Choroid plexus epithelial cell (primary cell): ENCODE results near the gene C18orf63.
"Not testable (repeated sequence)": the region's sequence is repeated elsewhere in the genome, so short reads cannot be mapped to it uniquely, and the experiment has no call there.

ENCODE experiments used
- DNase-seq: peaks from one replicate; pipeline ENCODE4 v3.0.0-alpha.2; 2010; ENCODE audit warnings: low read depth
- H3K4me3 ChIP-seq: 2 replicates; pipeline ENCODE4 v1.5.1; 2011; ENCODE audit warnings: low read depth, mild to moderate bottlenecking, control low read depth, low read length, moderate library complexity
- TF ChIP-seq, protein P1 (sequence below): conservative IDR thresholded peaks from 2 replicates; pipeline ENCODE4 v1.5.1; 2011; ENCODE audit warnings: low read depth, mild to moderate bottlenecking, control low read depth, inconsistent platforms, low read length, moderate library complexity

Gene C18orf63

GRCh38 chr18:74281980-74282754 lies 33.5 kb upstream of the C18orf63 start:
- DNase-seq = no peak
- TF ChIP-seq, protein P1, sequence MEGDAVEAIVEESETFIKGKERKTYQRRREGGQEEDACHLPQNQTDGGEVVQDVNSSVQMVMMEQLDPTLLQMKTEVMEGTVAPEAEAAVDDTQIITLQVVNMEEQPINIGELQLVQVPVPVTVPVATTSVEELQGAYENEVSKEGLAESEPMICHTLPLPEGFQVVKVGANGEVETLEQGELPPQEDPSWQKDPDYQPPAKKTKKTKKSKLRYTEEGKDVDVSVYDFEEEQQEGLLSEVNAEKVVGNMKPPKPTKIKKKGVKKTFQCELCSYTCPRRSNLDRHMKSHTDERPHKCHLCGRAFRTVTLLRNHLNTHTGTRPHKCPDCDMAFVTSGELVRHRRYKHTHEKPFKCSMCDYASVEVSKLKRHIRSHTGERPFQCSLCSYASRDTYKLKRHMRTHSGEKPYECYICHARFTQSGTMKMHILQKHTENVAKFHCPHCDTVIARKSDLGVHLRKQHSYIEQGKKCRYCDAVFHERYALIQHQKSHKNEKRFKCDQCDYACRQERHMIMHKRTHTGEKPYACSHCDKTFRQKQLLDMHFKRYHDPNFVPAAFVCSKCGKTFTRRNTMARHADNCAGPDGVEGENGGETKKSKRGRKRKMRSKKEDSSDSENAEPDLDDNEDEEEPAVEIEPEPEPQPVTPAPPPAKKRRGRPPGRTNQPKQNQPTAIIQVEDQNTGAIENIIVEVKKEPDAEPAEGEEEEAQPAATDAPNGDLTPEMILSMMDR = no peak
- no peak overlapping the region for H3K4me3 ChIP-seq

GRCh38 chr18:74282755-74283554 lies 32.7 kb upstream of the C18orf63 start:
- no peak for DNase-seq
- H3K4me3 ChIP-seq = no peak overlapping the region
- TF ChIP-seq, protein P1 = no peak

DNA sequence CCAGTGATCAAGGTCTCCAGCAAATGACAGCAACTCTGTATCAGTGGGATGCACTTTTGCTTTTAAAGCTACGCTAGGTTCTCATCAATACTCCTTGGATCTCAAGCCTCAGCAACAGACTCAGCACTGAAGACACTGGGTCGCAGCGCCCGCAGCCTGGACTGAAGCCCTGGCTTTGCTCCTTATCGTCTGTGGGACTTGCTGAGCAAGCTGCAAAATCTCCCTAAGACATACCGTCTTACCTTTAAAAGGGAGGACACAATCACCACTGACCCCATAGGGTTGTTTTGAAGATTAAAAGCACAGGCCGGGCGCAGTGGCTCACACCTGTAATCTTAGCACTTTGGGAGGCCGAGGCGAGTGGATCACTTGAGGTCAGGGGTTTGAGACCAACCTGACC lies 32.0 kb upstream of the C18orf63 start:
- TF ChIP-seq, protein P1 = no peak
- DNase-seq = no peak
- no peak overlapping the region for H3K4me3 ChIP-seq

DNA sequence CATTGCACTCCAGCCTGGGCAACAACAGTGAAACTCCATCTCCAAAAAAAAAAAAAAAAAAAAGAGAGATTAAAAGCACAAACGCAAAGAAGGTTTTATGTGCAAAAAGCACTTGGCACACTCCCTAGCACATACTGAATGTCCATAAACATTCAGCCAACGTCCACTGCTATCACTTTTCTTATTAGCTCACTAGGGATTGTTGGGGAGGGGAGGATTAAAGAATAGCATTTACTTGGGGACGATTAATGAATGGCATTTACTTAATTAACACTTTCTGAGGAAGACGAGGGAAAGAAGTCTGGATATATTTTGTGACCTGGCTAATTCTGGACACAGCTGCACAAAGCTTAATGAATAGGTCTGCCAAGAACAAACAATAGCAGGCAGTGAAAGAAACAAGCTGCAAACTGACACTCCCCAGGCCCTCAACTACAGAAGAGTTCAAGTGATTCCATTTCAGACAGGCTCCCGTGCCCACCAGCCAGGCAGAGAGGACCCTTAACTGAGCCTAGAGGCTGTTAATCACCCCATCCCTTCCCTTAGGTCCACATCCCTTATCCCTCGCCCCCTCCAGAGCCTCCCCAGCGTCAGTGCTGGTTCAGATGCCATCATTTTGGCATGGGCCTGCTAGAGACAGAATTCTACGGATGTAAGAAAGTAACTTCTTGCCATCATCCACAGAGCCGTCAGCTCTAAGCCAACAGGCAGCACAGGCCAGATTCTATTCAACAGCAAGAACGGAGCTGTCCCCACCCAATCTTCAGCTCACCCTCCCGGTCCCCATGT lies 31.3 kb upstream of the C18orf63 start:
- no peak for DNase-seq
- H3K4me3 ChIP-seq = no peak overlapping the region
- TF ChIP-seq, protein P1 = no peak

DNA sequence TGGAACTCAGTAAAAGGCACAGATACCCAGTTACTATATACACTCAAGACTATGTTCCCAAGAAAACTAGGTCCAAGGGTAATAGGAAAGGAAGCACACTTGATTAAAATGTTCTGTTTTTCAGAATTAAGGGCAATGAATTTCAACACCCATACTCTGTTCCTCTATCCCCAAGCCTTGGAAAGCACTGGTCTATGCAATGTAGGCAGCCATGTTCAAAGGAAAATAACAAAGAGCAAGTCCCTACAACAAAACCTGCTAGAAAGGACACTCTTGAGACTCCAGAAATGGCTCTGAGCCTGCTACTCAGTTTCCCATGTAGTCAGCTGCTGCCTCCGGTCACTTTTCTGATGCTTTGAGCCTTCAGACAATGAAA lies 30.7 kb upstream of the C18orf63 start:
- DNase-seq = no peak
- no peak overlapping the region for H3K4me3 ChIP-seq
- TF ChIP-seq, protein P1 = no peak

GRCh38 chr18:74285583-74285982 lies 30.1 kb upstream of the C18orf63 start:
- DNase-seq, H3K4me3 ChIP-seq: not testable (repeated sequence)
